Parathyroid adenoma (tissue), 2 donors: ENCODE measurements around the gene RAB33B.

Source experiments
- H2AFZ ChIP-seq: fragments of 300-600 bp; sonication (generic); one replicate; pipeline ENCODE4 v1.7.0; 2017; ENCODE audit warnings: antibody characterized with exemption, mild to moderate bottlenecking
- H3K27ac ChIP-seq: fragments of 300-600 bp; sonication (generic); one replicate; pipeline ENCODE4 v1.7.0; 2017
- H3K27me3 ChIP-seq: fragments of 300-600 bp; sonication (generic); one replicate; pipeline ENCODE4 v1.7.0; 2017; ENCODE audit warnings: low read length; ENCODE audit not compliant: control insufficient read depth, insufficient read depth
- H3K36me3 ChIP-seq: fragments of 300-600 bp; sonication (generic); one replicate; pipeline ENCODE4 v1.7.0; 2017; ENCODE audit warnings: low read length; ENCODE audit not compliant: control insufficient read depth, insufficient read depth
- H3K4me1 ChIP-seq: fragments of 300-600 bp; sonication (generic); one replicate; pipeline ENCODE4 v1.7.0; 2017; ENCODE audit warnings: control low read depth
- H3K4me2 ChIP-seq: fragments of 300-600 bp; sonication (generic); one replicate; pipeline ENCODE4 v1.7.0; 2017; ENCODE audit warnings: low read length
- H3K4me3 ChIP-seq: fragments of 300-600 bp; sonication (generic); one replicate; pipeline ENCODE4 v1.7.0; 2017; ENCODE audit warnings: low read depth, low read length
- H3K79me2 ChIP-seq: fragments of 300-600 bp; sonication (generic); one replicate; pipeline ENCODE4 v1.7.0; 2017; ENCODE audit warnings: control low read depth
- H3K9ac ChIP-seq: fragments of 300-600 bp; sonication (generic); one replicate; pipeline ENCODE4 v1.7.0; 2017; ENCODE audit warnings: mild to moderate bottlenecking
- H3K9me3 ChIP-seq: fragments of 300-600 bp; sonication (generic); one replicate; pipeline ENCODE4 v1.7.0; 2017; ENCODE audit warnings: low read length; ENCODE audit not compliant: control insufficient read depth
- TF ChIP-seq, protein P1 (sequence below): fragments of 300-600 bp; sonication (generic); IDR thresholded peaks from one replicate; pipeline ENCODE4 v1.7.0; 2017; ENCODE audit warnings: antibody characterized with exemption, mild to moderate bottlenecking
- donor health status: primary hyperparathyroidism.

RAB33B gene

DNA sequence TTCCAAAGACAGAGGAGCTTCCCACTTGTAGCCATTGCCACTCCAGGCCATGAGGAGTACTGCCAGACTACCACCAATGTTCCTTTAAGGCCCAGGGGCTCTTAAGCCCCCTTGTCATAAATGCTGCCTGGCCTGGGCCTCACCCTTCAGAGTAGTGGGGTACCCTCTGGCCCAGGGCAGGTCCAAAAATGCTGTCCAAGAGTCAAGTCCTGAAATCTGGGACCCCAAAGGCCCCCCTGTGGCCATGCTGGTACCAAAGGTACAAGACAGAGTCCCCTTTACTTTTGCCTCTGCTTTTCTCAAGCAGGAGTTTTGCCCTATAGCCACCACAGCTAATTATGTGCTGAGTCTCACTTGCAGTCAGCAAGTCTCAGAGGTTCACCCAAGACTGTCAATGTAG lies 16.4 kb downstream of the RAB33B start:
- Histone ChIP-seq H3K36me3 (no peaks in the 10 kb centered on the region), H3K9ac (no peak overlapping the region), H3K27ac (no peak overlapping the region), H3K27me3 (no peaks in the 10 kb centered on the region), H3K4me1 (no peaks in the 10 kb centered on the region), H3K4me2 (no peak overlapping the region), H3K4me3 (no peak overlapping the region), H3K79me2 (peaks cover 2% of the 10 kb centered on the region), H2AFZ (no peak overlapping the region), H3K9me3 (no peaks in the 10 kb centered on the region)
- TF ChIP-seq, protein P1, sequence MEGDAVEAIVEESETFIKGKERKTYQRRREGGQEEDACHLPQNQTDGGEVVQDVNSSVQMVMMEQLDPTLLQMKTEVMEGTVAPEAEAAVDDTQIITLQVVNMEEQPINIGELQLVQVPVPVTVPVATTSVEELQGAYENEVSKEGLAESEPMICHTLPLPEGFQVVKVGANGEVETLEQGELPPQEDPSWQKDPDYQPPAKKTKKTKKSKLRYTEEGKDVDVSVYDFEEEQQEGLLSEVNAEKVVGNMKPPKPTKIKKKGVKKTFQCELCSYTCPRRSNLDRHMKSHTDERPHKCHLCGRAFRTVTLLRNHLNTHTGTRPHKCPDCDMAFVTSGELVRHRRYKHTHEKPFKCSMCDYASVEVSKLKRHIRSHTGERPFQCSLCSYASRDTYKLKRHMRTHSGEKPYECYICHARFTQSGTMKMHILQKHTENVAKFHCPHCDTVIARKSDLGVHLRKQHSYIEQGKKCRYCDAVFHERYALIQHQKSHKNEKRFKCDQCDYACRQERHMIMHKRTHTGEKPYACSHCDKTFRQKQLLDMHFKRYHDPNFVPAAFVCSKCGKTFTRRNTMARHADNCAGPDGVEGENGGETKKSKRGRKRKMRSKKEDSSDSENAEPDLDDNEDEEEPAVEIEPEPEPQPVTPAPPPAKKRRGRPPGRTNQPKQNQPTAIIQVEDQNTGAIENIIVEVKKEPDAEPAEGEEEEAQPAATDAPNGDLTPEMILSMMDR = no peak

DNA sequence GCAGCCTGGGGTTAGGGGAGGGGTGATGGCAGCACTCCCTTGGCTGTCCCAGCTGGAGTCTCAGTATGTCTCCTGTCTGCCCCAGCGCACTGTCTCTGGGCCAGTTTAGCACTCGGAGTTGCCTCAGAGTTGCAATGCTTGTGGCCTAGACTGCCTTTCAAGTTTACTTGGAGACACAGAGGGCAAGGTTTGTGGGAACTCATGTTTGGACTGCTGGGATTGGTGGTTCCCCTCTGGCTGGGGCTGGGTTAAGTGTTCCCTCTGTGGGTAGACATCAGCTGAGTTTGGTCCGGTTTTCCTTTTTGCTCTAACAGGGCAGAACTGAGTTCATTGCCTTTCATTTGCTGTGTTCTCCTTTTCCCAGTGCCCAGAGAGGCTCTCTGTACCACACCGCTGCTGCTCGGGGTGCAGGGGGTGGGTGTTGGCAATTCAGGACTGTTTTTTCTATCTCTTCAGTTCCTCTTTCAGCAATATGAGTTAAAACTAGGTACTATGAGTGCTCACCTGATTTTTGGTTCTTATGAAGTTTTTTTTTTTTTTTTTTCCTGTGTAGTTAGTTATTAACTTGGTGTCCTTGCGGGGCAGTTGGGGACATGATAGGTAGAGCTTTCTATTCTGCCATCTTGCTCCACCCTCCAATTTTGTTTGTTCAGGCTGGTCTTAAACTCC lies 17.2 kb downstream of the RAB33B start:
- peaks cover 2% of the 10 kb centered on the region for H3K79me2 ChIP-seq
- H3K4me3 ChIP-seq = no peak overlapping the region
- no peak overlapping the region for H3K9ac ChIP-seq
- TF ChIP-seq, protein P1 = no peak
- no peak overlapping the region for H3K4me2 ChIP-seq
- H3K36me3 ChIP-seq = no peaks in the 10 kb centered on the region
- no peaks in the 10 kb centered on the region for H3K27me3 ChIP-seq
- no peaks in the 10 kb centered on the region for H3K4me1 ChIP-seq
- no peak overlapping the region for H2AFZ ChIP-seq
- no peaks in the 10 kb centered on the region for H3K9me3 ChIP-seq
- H3K27ac ChIP-seq = no peak overlapping the region

DNA sequence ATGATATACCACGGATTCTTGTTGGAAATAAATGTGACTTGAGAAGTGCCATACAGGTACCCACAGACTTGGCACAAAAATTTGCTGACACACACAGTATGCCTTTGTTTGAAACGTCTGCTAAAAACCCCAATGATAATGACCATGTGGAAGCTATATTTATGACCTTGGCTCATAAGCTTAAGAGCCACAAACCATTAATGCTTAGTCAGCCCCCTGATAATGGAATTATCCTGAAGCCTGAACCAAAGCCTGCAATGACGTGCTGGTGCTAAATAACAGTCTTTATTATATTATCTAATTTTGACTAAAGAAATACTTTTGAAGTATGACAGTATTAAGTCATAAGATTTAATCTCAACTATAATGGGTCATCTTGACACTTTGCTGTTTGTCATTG lies 18.9 kb downstream of the RAB33B start:
- Histone ChIP-seq H3K9me3 (no peaks in the 10 kb centered on the region), H3K9ac (no peak overlapping the region), H3K36me3 (no peaks in the 10 kb centered on the region), H3K27me3 (no peaks in the 10 kb centered on the region), H2AFZ (no peak overlapping the region), H3K4me1 (no peaks in the 10 kb centered on the region), H3K4me3 (no peak overlapping the region), H3K79me2 (peaks cover 2% of the 10 kb centered on the region), H3K4me2 (no peak overlapping the region), H3K27ac (no peak overlapping the region)
- TF ChIP-seq, protein P1 = no peak

DNA sequence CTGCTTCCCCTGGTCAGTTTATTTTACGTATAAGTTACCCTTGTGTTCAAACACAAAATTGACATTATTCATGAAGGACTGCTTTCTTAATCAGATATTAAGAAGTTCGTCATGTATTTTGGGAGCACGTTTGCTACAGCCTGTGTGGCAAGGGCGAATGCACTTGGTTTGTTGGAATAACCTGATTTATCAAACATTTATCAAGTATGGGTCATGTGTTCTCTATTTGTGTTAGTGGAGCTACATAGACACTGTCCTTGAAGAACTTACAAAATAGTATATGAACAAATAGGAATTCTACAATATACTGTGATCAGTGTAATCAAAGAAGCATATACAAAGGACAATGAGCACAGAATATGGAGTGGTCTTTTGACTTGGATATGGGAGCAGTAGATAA lies 22.4 kb downstream of the RAB33B start:
- H3K79me2 ChIP-seq = no peaks in the 10 kb centered on the region
- TF ChIP-seq, protein P1 = no peak
- H3K27ac ChIP-seq = no peak overlapping the region
- no peaks in the 10 kb centered on the region for H3K27me3 ChIP-seq
- no peaks in the 10 kb centered on the region for H3K9me3 ChIP-seq
- no peak overlapping the region for H3K4me2 ChIP-seq
- H3K9ac ChIP-seq = no peak overlapping the region
- H2AFZ ChIP-seq = no peak overlapping the region
- H3K4me1 ChIP-seq = no peaks in the 10 kb centered on the region
- H3K36me3 ChIP-seq = no peaks in the 10 kb centered on the region
- H3K4me3 ChIP-seq = no peak overlapping the region

DNA sequence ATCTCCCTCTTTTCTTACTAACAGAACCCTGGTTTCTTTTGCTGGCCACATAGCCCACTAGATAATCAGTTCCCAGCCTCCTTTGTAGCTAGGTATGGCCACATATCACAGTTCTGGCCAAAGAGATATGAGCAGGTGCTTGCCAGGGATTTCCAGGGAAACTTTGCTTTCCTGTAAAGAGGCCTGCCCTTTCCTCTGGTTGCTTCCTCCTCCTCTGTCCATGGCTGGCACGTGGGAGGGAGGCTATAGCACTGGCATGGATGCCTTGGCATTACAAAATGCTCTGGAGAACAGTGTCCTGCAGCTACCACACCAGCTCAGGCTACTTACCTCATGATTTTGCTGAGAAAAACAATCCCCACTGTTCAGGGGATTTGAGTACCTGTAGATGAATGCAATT lies 27.5 kb downstream of the RAB33B start:
- Histone ChIP-seq H3K4me1 (no peaks in the 10 kb centered on the region), H3K27ac (no peak overlapping the region), H3K9me3 (no peaks in the 10 kb centered on the region), H3K27me3 (no peaks in the 10 kb centered on the region), H3K9ac (no peak overlapping the region), H3K36me3 (no peaks in the 10 kb centered on the region), H2AFZ (no peak overlapping the region), H3K4me3 (no peak overlapping the region), H3K79me2 (no peaks in the 10 kb centered on the region), H3K4me2 (no peak overlapping the region)
- TF ChIP-seq, protein P1 = no peak
